Endothelial cell (in vitro differentiated cells): Measurements from ENCODE around the gene DRAP1. TPM values are rescaled to one million over a fixed set of nuclear protein-coding genes. Genes with fewer than 3 reads are reported as not detected.
"Not testable (repeated sequence)": the region's sequence is repeated elsewhere in the genome, so short reads cannot be mapped to it uniquely, and the experiment has no call there.

ENCODE experiments used
- DNase-seq: peaks from one replicate; pipeline ENCODE4 v3.0.0; 2021; ENCODE audit warnings: low spot score
- H3K27ac Mint-ChIP-seq: one replicate; pipeline ENCODE4 v1.8.0; 2021; ENCODE audit warnings: mixed read lengths, inconsistent platforms; ENCODE audit not compliant: unreplicated experiment
- H3K27me3 Mint-ChIP-seq: one replicate; pipeline ENCODE4 v1.8.0; 2021; ENCODE audit warnings: mild to moderate bottlenecking, moderate library complexity, mixed read lengths, inconsistent platforms; ENCODE audit not compliant: unreplicated experiment
- H3K36me3 Mint-ChIP-seq: one replicate; pipeline ENCODE4 v1.8.0; 2021; ENCODE audit warnings: mild to moderate bottlenecking, low read depth, mixed read lengths, inconsistent platforms; ENCODE audit not compliant: unreplicated experiment
- H3K4me1 Mint-ChIP-seq: one replicate; pipeline ENCODE4 v1.8.0; 2021; ENCODE audit warnings: mild to moderate bottlenecking, mixed read lengths, inconsistent platforms; ENCODE audit not compliant: unreplicated experiment
- H3K4me3 Mint-ChIP-seq: one replicate; pipeline ENCODE4 v1.8.0; 2021; ENCODE audit warnings: mild to moderate bottlenecking, mixed read lengths, inconsistent platforms; ENCODE audit not compliant: unreplicated experiment
- H3K9me3 Mint-ChIP-seq: one replicate; pipeline ENCODE4 v1.8.0; 2021; ENCODE audit warnings: mixed read lengths, inconsistent platforms; ENCODE audit not compliant: unreplicated experiment
- CTCF ChIP-seq: fragments of 200-600 bp; sonication (generic); IDR thresholded peaks from one replicate; pipeline ENCODE4 v1.5.0; 2021; ENCODE audit warnings: antibody characterized with exemption; ENCODE audit not compliant: unreplicated experiment
- total RNA-seq: library from RNA; stranded (reverse); fragmentation: NEBNext Ultra II Directional; extraction: Animal tissue kit (Norgen Biotek cat#: 25700); gene quantifications from one replicate; pipeline ENCODE4 v1.2.1, GENCODE V29; 2021; ENCODE audit not compliant: unreplicated experiment

Gene DRAP1
- total RNA-seq, 1 donor from 2014 or later, result 79.6 TPM

- peak; percentile 78 for DNase-seq
Measured at GRCh38 chr11:65891219-65892136, 27.7 kb upstream of the DRAP1 start.

DNA sequence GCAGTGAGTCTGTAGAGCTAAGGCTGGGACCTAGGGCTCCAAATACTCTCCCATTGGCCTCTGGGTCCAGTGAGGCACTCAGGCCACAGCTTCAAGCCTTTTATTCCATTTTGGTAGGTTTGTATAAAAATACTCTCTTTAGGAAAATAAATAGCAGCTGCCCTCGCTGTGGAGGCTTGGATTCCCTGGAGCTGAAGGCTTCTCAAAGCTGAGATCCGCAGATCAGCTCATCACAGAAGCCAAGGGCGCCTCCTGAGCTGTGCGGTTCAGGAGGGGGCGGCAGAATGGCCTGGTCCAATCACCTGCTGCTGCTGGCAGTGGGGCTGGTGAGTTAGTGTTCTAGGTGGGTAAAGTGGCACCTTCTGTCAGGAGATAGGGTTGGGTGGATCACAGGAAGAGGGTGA lies 27.1 kb upstream of the DRAP1 start:
- Mint-ChIP-seq H3K27ac (peak overlapping the region; percentile 92), H3K4me1 (peaks cover 44% of the 10 kb centered on the region), H3K27me3 (peaks cover 32% of the 10 kb centered on the region), H3K4me3 (peak overlapping the region; percentile 90)
- H3K9me3 Mint-ChIP-seq, DNase-seq, H3K36me3 Mint-ChIP-seq: not testable (repeated sequence)

More at GRCh38 chr11:65891219-65892136, 27.7 kb upstream of the DRAP1 start:
- H3K4me1 Mint-ChIP-seq, result peaks cover 49% of the 10 kb centered on the region
- peak overlapping the region; percentile 92 for H3K27ac Mint-ChIP-seq
- no peak for TF ChIP-seq CTCF
- H3K9me3 Mint-ChIP-seq, result no peaks in the 10 kb centered on the region
- H3K4me3 Mint-ChIP-seq, result peak overlapping the region; percentile 90
- H3K27me3 Mint-ChIP-seq, result peaks cover 39% of the 10 kb centered on the region
- H3K36me3 Mint-ChIP-seq, result peaks cover 9% of the 10 kb centered on the region

DNA sequence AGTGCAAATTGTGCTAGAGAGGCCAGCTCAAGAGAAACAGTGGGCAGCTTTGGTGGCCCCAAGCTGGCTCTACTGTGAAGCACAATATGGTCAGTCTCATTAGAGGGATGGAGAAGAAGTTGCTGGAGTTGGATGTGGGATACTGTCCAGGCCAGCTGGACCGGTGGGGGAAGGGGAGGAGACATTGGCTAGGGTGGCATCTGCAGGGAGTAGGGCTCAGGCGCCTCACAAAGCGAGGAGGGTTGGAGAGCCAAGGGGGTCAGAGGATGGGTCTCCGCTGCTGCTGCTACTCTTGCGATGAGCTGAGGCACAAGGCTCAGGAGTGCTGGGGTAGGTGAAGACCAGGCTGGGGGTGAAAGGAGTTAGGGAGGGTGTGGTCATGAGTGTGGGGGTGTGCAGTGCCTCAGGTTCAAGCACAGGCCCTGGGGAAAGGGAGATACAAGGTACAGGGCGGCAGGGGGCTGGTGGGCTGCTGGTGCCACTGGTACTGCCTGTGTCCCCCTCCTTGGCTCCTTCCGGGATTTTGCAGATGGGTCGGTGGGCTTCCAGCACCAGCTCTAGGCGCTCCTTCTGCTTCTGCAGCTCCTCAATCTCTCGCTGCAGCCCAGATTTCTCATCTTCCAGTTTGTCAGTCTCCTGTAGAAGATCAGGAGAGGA lies 26.4 kb upstream of the DRAP1 start:
- DNase-seq, result no peak
- no peaks in the 10 kb centered on the region for H3K9me3 Mint-ChIP-seq
- peaks cover 4% of the 10 kb centered on the region for H3K36me3 Mint-ChIP-seq
- peak overlapping the region; percentile 90 for H3K4me3 Mint-ChIP-seq
- no peak for TF ChIP-seq CTCF
- H3K27me3 Mint-ChIP-seq, result peaks cover 32% of the 10 kb centered on the region
- H3K4me1 Mint-ChIP-seq, result peaks cover 41% of the 10 kb centered on the region
- peak overlapping the region; percentile 92 for H3K27ac Mint-ChIP-seq

DNA sequence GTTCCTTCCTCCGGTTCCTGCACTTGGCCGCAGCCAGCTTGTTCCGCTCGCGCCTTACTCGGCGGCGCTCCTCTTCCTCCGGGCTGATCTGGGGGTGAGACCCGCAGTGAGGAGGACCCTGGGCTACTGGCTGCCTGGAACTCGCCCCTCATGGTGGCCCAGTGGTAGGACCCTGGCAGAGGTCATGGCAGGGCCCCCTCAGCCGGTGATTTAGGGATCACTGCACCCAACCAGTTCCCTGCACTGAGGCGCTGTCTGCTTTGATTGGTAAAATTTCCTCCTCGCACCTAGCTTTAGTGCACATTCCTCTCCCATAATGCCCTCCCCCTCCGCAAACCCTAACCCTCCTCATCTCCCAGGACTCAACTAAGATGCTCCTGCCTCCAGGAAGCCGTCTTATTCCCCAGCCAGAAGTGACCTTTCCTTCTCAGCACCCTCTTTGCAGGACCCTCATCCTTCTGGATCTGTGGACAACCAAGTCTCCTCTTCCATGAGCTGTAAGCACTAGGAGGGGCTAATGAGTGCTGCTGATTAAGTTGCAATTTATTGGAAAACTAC lies 25.1 kb upstream of the DRAP1 start:
- H3K4me3 Mint-ChIP-seq, result no peak overlapping the region
- H3K27ac Mint-ChIP-seq, result peak overlapping the region; percentile 31
- no peak for TF ChIP-seq CTCF

GRCh38 chr11:65895482-65895981 lies 23.7 kb upstream of the DRAP1 start:
- no peaks in the 10 kb centered on the region for H3K36me3 Mint-ChIP-seq
- H3K4me3 Mint-ChIP-seq, result no peak overlapping the region
- H3K9me3 Mint-ChIP-seq, result no peaks in the 10 kb centered on the region
- DNase-seq, result no peak
- peaks cover 20% of the 10 kb centered on the region for H3K27me3 Mint-ChIP-seq
- no peak overlapping the region for H3K27ac Mint-ChIP-seq
- TF ChIP-seq CTCF, result no peak
- H3K4me1 Mint-ChIP-seq, result peaks cover 25% of the 10 kb centered on the region

More for the DNA sequence above, 25.1 kb upstream of the DRAP1 start:
- peaks cover 37% of the 10 kb centered on the region for H3K4me1 Mint-ChIP-seq
- peaks cover 1% of the 10 kb centered on the region for H3K36me3 Mint-ChIP-seq
- no peak for DNase-seq
- H3K27me3 Mint-ChIP-seq, result peaks cover 31% of the 10 kb centered on the region
- no peaks in the 10 kb centered on the region for H3K9me3 Mint-ChIP-seq
